ENCODE results near the gene SP100. TPM values are rescaled to one million over a fixed set of nuclear protein-coding genes. Genes with fewer than 3 reads are reported as not detected.

SP100 gene
- total and polyA plus RNA-seq, 2 of the 8 experiments (the other 6 are each of a cell fraction or from before 2014, with no cell fraction given): 0.06 to 1.1 TPM

GRCh38 chr2:230520875-230521155, 104.8 kb downstream of the SP100 start:
- Histone ChIP-seq H3K36me3 (ENCODE audit: control insufficient read depth in 2 of 4, insufficient read depth in 4 of 4, low read length in 3 of 4) (no peaks in the 10 kb centered on the region), H2BK15ac (ENCODE audit: low read length) (no peak overlapping the region), H3K14ac (ENCODE audit: insufficient read length) (no peak overlapping the region), H3K18ac (ENCODE audit: extremely low read depth, low read length) (no peak overlapping the region), H4K20me1 (replicated peaks in 1 of 2; ENCODE audit: control insufficient read depth in 1 of 2, insufficient read depth in 2 of 2, low read length in 2 of 2) (no peaks in the 10 kb centered on the region), H4K91ac (replicated peaks; ENCODE audit: insufficient read length, low read length) (no peak overlapping the region), H2AK5ac (ENCODE audit: low read depth, low read length) (no peak overlapping the region), H3K79me2 (ENCODE audit: control insufficient read depth in 1 of 2, insufficient read depth in 2 of 2, low read length in 2 of 2) (no peaks in the 10 kb centered on the region), H2BK5ac (ENCODE audit: low read depth, low read length) (no peak overlapping the region), H3K27me3 (replicated peaks in 1 of 4; ENCODE audit: control insufficient read depth in 3 of 4, extremely low read depth in 1 of 4, insufficient read depth in 3 of 4, low read length in 3 of 4) (no peaks in the 10 kb centered on the region), H3K4me1 (replicated peaks in 1 of 4; ENCODE audit: control insufficient read depth in 3 of 4, insufficient read depth in 4 of 4, low read length in 3 of 4) (no peaks in the 10 kb centered on the region), H3K4ac (replicated peaks; ENCODE audit: insufficient read length, low read depth, low read length) (no peak overlapping the region), H3K79me1 (ENCODE audit: low read depth, low read length) (no peaks in the 10 kb centered on the region), H4K8ac (ENCODE audit: extremely low read depth, insufficient read depth, low read length) (no peak overlapping the region), H3K4me2 (ENCODE audit: insufficient read depth in 1 of 2, low read depth in 2 of 2, low read length in 2 of 2) (no peak overlapping the region), H4K5ac (ENCODE audit: insufficient read length, low read depth, low read length) (no peak overlapping the region), H2BK12ac (ENCODE audit: low read depth, low read length) (no peak overlapping the region), H2BK20ac (ENCODE audit: low read length) (no peak overlapping the region), H2AFZ (ENCODE audit: low read length) (no peak overlapping the region), H3K23ac (ENCODE audit: insufficient read length) (no peak overlapping the region), H3K9ac (replicated peaks in 1 of 4; ENCODE audit: extremely low read depth in 1 of 4, low read depth in 3 of 4, low read length in 3 of 4) (no peak overlapping the region), H3K56ac (replicated peaks; ENCODE audit: insufficient read length, low read depth, low read length) (no peak overlapping the region), H2BK120ac (replicated peaks; ENCODE audit: low read depth, low read length) (no peak overlapping the region), H3K27ac (ENCODE audit: low read depth, low read length) (no peak overlapping the region), H3K23me2 (ENCODE audit: low read depth, low read length) (no peaks in the 10 kb centered on the region), H3K4me3 (ENCODE audit: extremely low read depth in 1 of 4, insufficient read depth in 2 of 4, low read depth in 3 of 4, low read length in 4 of 4) (no peak overlapping the region), H3K9me3 (ENCODE audit: insufficient read depth in 2 of 2, low read depth in 1 of 2, low read length in 1 of 2) (peaks cover 11 to 26% of the 10 kb centered on the region in 2 experiments)
- FAIRE-seq (no peak), DNase-seq (ENCODE audit: low read depth in 1 of 2, low spot score in 2 of 2) (no peak)
- ChIA-PET POLR2A (ENCODE audit: partially characterized antibody) (no interaction called here), CTCF (ENCODE audit: partially characterized antibody) (no interaction called here)
- TF ChIP-seq EP300 (IDR thresholded peaks at IDR 0.05; ENCODE audit: borderline replicate concordance in 1 of 2, low read depth in 2 of 2, low read length in 2 of 2) (no peak), POLR2AphosphoS5 (IDR thresholded peaks at IDR 0.05; ENCODE audit: low read depth, low read length) (no peak), TAF7 (optimal IDR thresholded peaks at IDR 0.05; ENCODE audit: borderline replicate concordance, low read depth, low read length) (no peak), NRF1 (IDR thresholded peaks at IDR 0.05; ENCODE audit: low read depth, low read length) (no peak), JUN (IDR thresholded peaks at IDR 0.05; ENCODE audit: low read depth, low read length) (no peak), ASH2L (IDR thresholded peaks at IDR 0.05; ENCODE audit: low read length) (no peak), CBX8 (IDR thresholded peaks at IDR 0.05; ENCODE audit: borderline replicate concordance, low read depth, low read length) (no peak), HDAC2 (IDR thresholded peaks at IDR 0.05; ENCODE audit: borderline replicate concordance in 1 of 2, low read depth in 2 of 2, low read length in 2 of 2) (no peak), KDM4A (IDR thresholded peaks at IDR 0.05; ENCODE audit: low read depth, low read length, severe bottlenecking) (no peak), CREB1 (IDR thresholded peaks at IDR 0.05) (no peak), BCL11A (IDR thresholded peaks at IDR 0.05; ENCODE audit: low read depth in 2 of 2, low read length in 2 of 2) (no peak), KDM1A (IDR thresholded peaks at IDR 0.05; ENCODE audit: borderline replicate concordance, low read length) (no peak), SP4 (IDR thresholded peaks at IDR 0.05; ENCODE audit: low read length) (no peak), PHF8 (conservative IDR thresholded peaks at IDR 0.05; ENCODE audit: low read depth, low read length) (no peak), BACH1 (IDR thresholded peaks at IDR 0.05; ENCODE audit: low read length) (no peak)
